Neural cell (in vitro differentiated cells): ENCODE results near the gene OCIAD1.

ENCODE experiments used
- EP300 ChIP-seq: fragments of 450-650 bp; conservative IDR thresholded peaks from 2 replicates; pipeline ENCODE4 v1.6.1; 2014; ENCODE audit warnings: antibody characterized with exemption, mild to moderate bottlenecking, moderate library complexity; ENCODE audit not compliant: poor library complexity, severe bottlenecking
- EZH2 ChIP-seq: fragments of 200-600, 300-800 bp; shearing (Covaris generic), sonication (generic); IDR thresholded peaks from 2 replicates; pipeline ENCODE4 v1.6.1; 2014; ENCODE audit warnings: antibody characterized with exemption, low read length, borderline replicate concordance, mild to moderate bottlenecking; ENCODE audit not compliant: insufficient read depth, poor library complexity, severe bottlenecking
- MXI1 ChIP-seq: fragments of 450-650 bp; conservative IDR thresholded peaks from 2 replicates; pipeline ENCODE4 v1.6.1; 2014; ENCODE audit warnings: antibody characterized with exemption, mild to moderate bottlenecking; ENCODE audit not compliant: poor library complexity, severe bottlenecking
- POLR2AphosphoS5 ChIP-seq: IDR thresholded peaks from 2 replicates; pipeline ENCODE4 v1.6.1; 2012
- SMC3 ChIP-seq: fragments of 450-650 bp; conservative IDR thresholded peaks from 2 replicates; pipeline ENCODE4 v1.6.1; 2014; ENCODE audit warnings: antibody characterized with exemption, mild to moderate bottlenecking, moderate library complexity; ENCODE audit not compliant: poor library complexity
- TF ChIP-seq, protein P1 (sequence below): fragments of 450-650 bp; IDR thresholded peaks from 2 replicates; pipeline ENCODE4 v1.5.1; 2014; ENCODE audit warnings: antibody characterized with exemption, mild to moderate bottlenecking, moderate library complexity; ENCODE audit not compliant: poor library complexity, severe bottlenecking
- TF ChIP-seq, protein P2 (sequence below): IDR thresholded peaks from 2 replicates; pipeline ENCODE4 v1.6.1; 2012; ENCODE audit warnings: borderline replicate concordance

DNA sequence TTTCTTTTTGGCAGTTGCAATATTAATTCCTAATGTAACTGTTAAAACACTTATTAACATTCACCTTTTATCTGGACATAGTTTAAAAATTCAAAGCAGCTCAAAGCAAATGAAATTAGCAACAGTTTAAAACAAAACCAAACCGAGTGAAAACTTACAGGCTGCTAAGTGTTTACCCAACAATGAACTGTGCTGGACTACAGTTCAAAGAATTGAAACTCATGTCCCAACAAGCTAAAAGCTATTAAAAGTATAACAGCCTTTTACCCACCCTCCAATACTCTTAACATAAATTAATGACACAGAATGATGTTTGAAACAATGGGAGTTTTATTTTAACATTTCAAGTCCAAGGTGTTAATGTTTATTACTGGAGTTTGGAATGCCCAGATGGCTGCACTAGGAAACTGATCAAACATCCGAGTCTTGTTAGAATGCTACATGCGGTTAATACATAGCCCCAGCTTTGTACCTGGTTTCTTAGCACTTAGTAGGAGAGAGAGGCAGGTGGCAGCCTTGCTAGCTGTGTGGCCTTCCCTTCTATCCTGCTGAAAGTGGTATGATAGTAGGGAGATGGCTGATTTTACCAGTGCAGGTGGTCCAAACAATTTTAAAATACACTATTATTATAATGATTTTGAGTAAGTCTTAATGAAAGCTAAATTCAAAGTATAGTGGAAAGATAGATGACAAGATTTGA, 29.7 kb upstream of the OCIAD1 start:
- TF ChIP-seq, protein P1, sequence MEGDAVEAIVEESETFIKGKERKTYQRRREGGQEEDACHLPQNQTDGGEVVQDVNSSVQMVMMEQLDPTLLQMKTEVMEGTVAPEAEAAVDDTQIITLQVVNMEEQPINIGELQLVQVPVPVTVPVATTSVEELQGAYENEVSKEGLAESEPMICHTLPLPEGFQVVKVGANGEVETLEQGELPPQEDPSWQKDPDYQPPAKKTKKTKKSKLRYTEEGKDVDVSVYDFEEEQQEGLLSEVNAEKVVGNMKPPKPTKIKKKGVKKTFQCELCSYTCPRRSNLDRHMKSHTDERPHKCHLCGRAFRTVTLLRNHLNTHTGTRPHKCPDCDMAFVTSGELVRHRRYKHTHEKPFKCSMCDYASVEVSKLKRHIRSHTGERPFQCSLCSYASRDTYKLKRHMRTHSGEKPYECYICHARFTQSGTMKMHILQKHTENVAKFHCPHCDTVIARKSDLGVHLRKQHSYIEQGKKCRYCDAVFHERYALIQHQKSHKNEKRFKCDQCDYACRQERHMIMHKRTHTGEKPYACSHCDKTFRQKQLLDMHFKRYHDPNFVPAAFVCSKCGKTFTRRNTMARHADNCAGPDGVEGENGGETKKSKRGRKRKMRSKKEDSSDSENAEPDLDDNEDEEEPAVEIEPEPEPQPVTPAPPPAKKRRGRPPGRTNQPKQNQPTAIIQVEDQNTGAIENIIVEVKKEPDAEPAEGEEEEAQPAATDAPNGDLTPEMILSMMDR: no peak
- TF ChIP-seq SMC3 (no peak), POLR2AphosphoS5 (no peak), MXI1 (no peak), EZH2 (no peak), EP300 (no peak)
- TF ChIP-seq, protein P2, sequence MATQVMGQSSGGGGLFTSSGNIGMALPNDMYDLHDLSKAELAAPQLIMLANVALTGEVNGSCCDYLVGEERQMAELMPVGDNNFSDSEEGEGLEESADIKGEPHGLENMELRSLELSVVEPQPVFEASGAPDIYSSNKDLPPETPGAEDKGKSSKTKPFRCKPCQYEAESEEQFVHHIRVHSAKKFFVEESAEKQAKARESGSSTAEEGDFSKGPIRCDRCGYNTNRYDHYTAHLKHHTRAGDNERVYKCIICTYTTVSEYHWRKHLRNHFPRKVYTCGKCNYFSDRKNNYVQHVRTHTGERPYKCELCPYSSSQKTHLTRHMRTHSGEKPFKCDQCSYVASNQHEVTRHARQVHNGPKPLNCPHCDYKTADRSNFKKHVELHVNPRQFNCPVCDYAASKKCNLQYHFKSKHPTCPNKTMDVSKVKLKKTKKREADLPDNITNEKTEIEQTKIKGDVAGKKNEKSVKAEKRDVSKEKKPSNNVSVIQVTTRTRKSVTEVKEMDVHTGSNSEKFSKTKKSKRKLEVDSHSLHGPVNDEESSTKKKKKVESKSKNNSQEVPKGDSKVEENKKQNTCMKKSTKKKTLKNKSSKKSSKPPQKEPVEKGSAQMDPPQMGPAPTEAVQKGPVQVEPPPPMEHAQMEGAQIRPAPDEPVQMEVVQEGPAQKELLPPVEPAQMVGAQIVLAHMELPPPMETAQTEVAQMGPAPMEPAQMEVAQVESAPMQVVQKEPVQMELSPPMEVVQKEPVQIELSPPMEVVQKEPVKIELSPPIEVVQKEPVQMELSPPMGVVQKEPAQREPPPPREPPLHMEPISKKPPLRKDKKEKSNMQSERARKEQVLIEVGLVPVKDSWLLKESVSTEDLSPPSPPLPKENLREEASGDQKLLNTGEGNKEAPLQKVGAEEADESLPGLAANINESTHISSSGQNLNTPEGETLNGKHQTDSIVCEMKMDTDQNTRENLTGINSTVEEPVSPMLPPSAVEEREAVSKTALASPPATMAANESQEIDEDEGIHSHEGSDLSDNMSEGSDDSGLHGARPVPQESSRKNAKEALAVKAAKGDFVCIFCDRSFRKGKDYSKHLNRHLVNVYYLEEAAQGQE: no peak
